Common myeloid progenitor, CD34-positive (primary cell): ENCODE data around the gene ZNF445.
"Not testable (repeated sequence)": the region's sequence is repeated elsewhere in the genome, so short reads cannot be mapped to it uniquely, and the experiment has no call there.

Experiments used
- CTCF ChIA-PET: fragments of 350-600 bp; sonication (Branson Sonifier 250); formaldehyde crosslinking; loops from one replicate; lab custom pipeline; 2021; ENCODE audit warnings: antibody characterized with exemption; lab: Charles Lee
- POLR2A ChIA-PET: fragments of 350-600 bp; sonication (Branson Sonifier 250); formaldehyde crosslinking; loops from one replicate; lab custom pipeline; 2021; ENCODE audit warnings: antibody characterized with exemption; lab: Charles Lee
- DNase-seq, 3 donors: peaks; one replicate each; pipeline versions ENCODE4 v3.0.0 to v3.0.0-alpha.2; 2013
- H3K27ac ChIP-seq, 2 experiments: 1 replicate in 1 of 2; 2 replicates in 1 of 2; pipeline ENCODE4 v1.7.0; 2013; ENCODE audit warnings: inconsistent platforms in 2 of 2, low read length in 2 of 2, mild to moderate bottlenecking in 2 of 2, low read depth in 1 of 2, moderate library complexity in 1 of 2; ENCODE audit not compliant: severe bottlenecking in 2 of 2, insufficient read depth in 1 of 2, poor library complexity in 1 of 2
- H3K27me3 ChIP-seq, 5 experiments: replicated peaks in 2 of 5; 1 replicate in 3 of 5; 2 replicates in 2 of 5; pipeline versions ENCODE4 v1.6.1 to v1.7.0; 2013; ENCODE audit warnings: low read length in 4 of 5, mild to moderate bottlenecking in 2 of 5, moderate library complexity in 2 of 5, inconsistent platforms in 1 of 5; ENCODE audit not compliant: insufficient read depth in 5 of 5, control insufficient read depth in 4 of 5
- H3K36me3 ChIP-seq, 4 experiments: 1 replicate in 2 of 4; 2 replicates in 2 of 4; pipeline versions ENCODE4 v1.6.1 to v1.7.0; 2013; ENCODE audit warnings: low read length in 3 of 4, control low read depth in 1 of 4, mild to moderate bottlenecking in 1 of 4; ENCODE audit not compliant: control insufficient read depth in 4 of 4, insufficient read depth in 4 of 4
- H3K4me1 ChIP-seq, 4 experiments: 1 replicate in 3 of 4; 2 replicates in 1 of 4; pipeline versions ENCODE4 v1.6.1 to v1.7.1; 2013; ENCODE audit warnings: low read length in 3 of 4, mild to moderate bottlenecking in 3 of 4, control low read depth in 1 of 4, inconsistent platforms in 1 of 4, moderate library complexity in 1 of 4; ENCODE audit not compliant: control insufficient read depth in 4 of 4, insufficient read depth in 4 of 4; ENCODE audit errors: control extremely low read depth in 1 of 4
- H3K4me3 ChIP-seq, 7 experiments: 1 replicate in 4 of 7; 2 replicates in 3 of 7; pipeline versions ENCODE4 v1.5.1 to v1.7.0; 2013; ENCODE audit warnings: mild to moderate bottlenecking in 7 of 7, low read length in 6 of 7, moderate library complexity in 6 of 7, inconsistent platforms in 2 of 7, low read depth in 2 of 7, control low read depth in 1 of 7; ENCODE audit not compliant: insufficient read depth in 4 of 7, control insufficient read depth in 1 of 7; ENCODE audit errors: extremely low read depth in 1 of 7
- H3K9me3 ChIP-seq, 5 experiments: 1 replicate in 4 of 5; 2 replicates in 1 of 5; pipeline versions ENCODE4 v1.6.1 to v1.7.1; 2013; ENCODE audit warnings: low read length in 4 of 5, mild to moderate bottlenecking in 2 of 5, inconsistent platforms in 1 of 5, low read depth in 1 of 5, moderate library complexity in 1 of 5; ENCODE audit not compliant: control insufficient read depth in 4 of 5, insufficient read depth in 2 of 5; ENCODE audit errors: control extremely low read depth in 1 of 5
- WGBS: methylation state at CpG from one replicate; pipeline ENCODE4 v1.1.5; 2013; ENCODE audit not compliant: insufficient coverage; 5-methylcytosine and 5-hydroxymethylcytosine counted together

Gene ZNF445

GRCh38 chr3:44464509-44464908 is 13.0 kb downstream of the ZNF445 start:
- ChIA-PET POLR2A (no interaction called here), CTCF (interaction anchor here (0.9 to 1.4 kb wide), 3 partner anchors 8 to 14 kb away, joined by 3 read pairs; no protein-coding TSS in a partner anchor)
- no peak overlapping the region for H3K27ac ChIP-seq
- WGBS: 100% methylated on average over 7 of the region's 7 CpGs
- H3K4me3 ChIP-seq: no peak overlapping the region
- peaks cover 3 to 25% (median 14%) of the 10 kb centered on the region in 5 experiments for H3K9me3 ChIP-seq
- H3K4me1 ChIP-seq: no peaks in the 10 kb centered on the region
- DNase-seq: no peak
- H3K36me3 ChIP-seq: peaks cover 14 to 59% (median 40%) of the 10 kb centered on the region in 4 experiments
- H3K27me3 ChIP-seq: no peaks in the 10 kb centered on the region

GRCh38 chr3:44460050-44460449 is 17.4 kb downstream of the ZNF445 start:
- H3K4me1 ChIP-seq, H3K4me3 ChIP-seq, DNase-seq, H3K27me3 ChIP-seq, POLR2A ChIA-PET, H3K27ac ChIP-seq: not testable (repeated sequence)
- CTCF ChIA-PET: interaction anchor here (3.0 kb wide), 1 partner anchor 11 kb away, joined by 13 read pairs; no protein-coding TSS in a partner anchor
- peaks cover 34 to 89% (median 59%) of the 10 kb centered on the region in 4 experiments for H3K36me3 ChIP-seq
- 88% methylated on average over 1 of the region's 4 CpGs for WGBS
- peaks cover 3 to 34% (median 18%) of the 10 kb centered on the region in 5 experiments for H3K9me3 ChIP-seq

- no peak overlapping the region for H3K27ac ChIP-seq
- 95% methylated on average over 10 of the region's 10 CpGs for WGBS
- DNase-seq: no peak
- H3K9me3 ChIP-seq: peaks cover 3 to 18% (median 10%) of the 10 kb centered on the region in 5 experiments
- no peaks in the 10 kb centered on the region for H3K27me3 ChIP-seq
- H3K36me3 ChIP-seq: peaks cover 44 to 90% (median 65%) of the 10 kb centered on the region in 4 experiments
- no peak overlapping the region for H3K4me3 ChIP-seq
- ChIA-PET POLR2A (interaction anchor here (0.9 kb wide), 1 partner anchor 16 kb away, joined by 4 read pairs; no protein-coding TSS in a partner anchor), CTCF (interaction anchor here (1.1 to 1.6 kb wide), 3 partner anchors 8 to 132 kb away, joined by 3 read pairs; no protein-coding TSS in a partner anchor)
- H3K4me1 ChIP-seq: no peaks in the 10 kb centered on the region
These were observed 22.2 kb downstream of the ZNF445 start for GRCh38 chr3:44455318-44455717.

GRCh38 chr3:44454258-44454657 is 23.2 kb downstream of the ZNF445 start:
- 94% methylated on average over 2 of the region's 4 CpGs for WGBS
- Histone ChIP-seq H3K4me1 (no peaks in the 10 kb centered on the region), H3K36me3 (peaks cover 42 to 92% (median 74%) of the 10 kb centered on the region in 4 experiments), H3K27me3 (no peaks in the 10 kb centered on the region), H3K4me3 (no peak overlapping the region), H3K27ac (no peak overlapping the region), H3K9me3 (peaks cover 1 to 25% (median 12%) of the 10 kb centered on the region in 5 experiments)
- ChIA-PET CTCF (interaction anchor here (0.6 kb wide), 1 partner anchor 11 kb away, joined by 4 read pairs; no protein-coding TSS in a partner anchor), POLR2A (interaction anchor here (0.9 to 1.0 kb wide), 2 partner anchors 15 kb away, joined by 4 read pairs; no protein-coding TSS in a partner anchor)
- no peak for DNase-seq

GRCh38 chr3:44451441-44451840 is 26.0 kb downstream of the ZNF445 start:
- CTCF ChIA-PET: interaction anchor here (1.3 to 2.3 kb wide), 2 partner anchors 10 to 12 kb away, joined by 3 to 6 read pairs; no protein-coding TSS in a partner anchor
- no peak overlapping the region for H3K4me3 ChIP-seq
- H3K27me3 ChIP-seq: no peaks in the 10 kb centered on the region
- peaks cover 2 to 48% (median 25%) of the 10 kb centered on the region in 5 experiments for H3K9me3 ChIP-seq
- POLR2A ChIA-PET: no interaction called here
- WGBS: 93% methylated on average over 2 of the region's 3 CpGs
- H3K36me3 ChIP-seq: peaks cover 53 to 95% (median 85%) of the 10 kb centered on the region in 4 experiments
- DNase-seq: no peak
- H3K27ac ChIP-seq: no peak overlapping the region
- no peaks in the 10 kb centered on the region for H3K4me1 ChIP-seq

GRCh38 chr3:44446929-44447328 is 30.5 kb downstream of the ZNF445 start:
- H3K9me3 ChIP-seq: peaks cover 2 to 68% (median 25%) of the 10 kb centered on the region in 5 experiments
- POLR2A ChIA-PET: no interaction called here
- H3K27me3 ChIP-seq: no peaks in the 10 kb centered on the region
- DNase-seq: no peak
- H3K36me3 ChIP-seq: peaks cover 43 to 92% (median 72%) of the 10 kb centered on the region in 4 experiments
- H3K4me3 ChIP-seq: no peak overlapping the region
- 100% methylated on average over 3 of the region's 5 CpGs for WGBS
- CTCF ChIA-PET: no interaction called here
- H3K4me1 ChIP-seq: peaks cover 4 to 19% (median 13%) of the 10 kb centered on the region in 4 experiments
- no peak overlapping the region for H3K27ac ChIP-seq

- WGBS: 98% methylated on average over 5 of the region's 5 CpGs
These were observed 31.7 kb downstream of the ZNF445 start for GRCh38 chr3:44445786-44446185.

More at GRCh38 chr3:44445786-44446185, 31.7 kb downstream of the ZNF445 start:
- no peaks in the 10 kb centered on the region for H3K27me3 ChIP-seq
- DNase-seq: no peak
- H3K4me1 ChIP-seq: peaks cover 12 to 30% (median 24%) of the 10 kb centered on the region in 4 experiments
- peaks cover 43 to 84% (median 65%) of the 10 kb centered on the region in 4 experiments for H3K36me3 ChIP-seq
- POLR2A ChIA-PET: no interaction called here
- H3K27ac ChIP-seq: no peak overlapping the region
- peak overlapping the region in 1 of 7 experiments; percentile 4 for H3K4me3 ChIP-seq
- H3K9me3 ChIP-seq: peaks cover 2 to 64% (median 25%) of the 10 kb centered on the region in 5 experiments
- CTCF ChIA-PET: no interaction called here
